IMR-90 (cell line): ENCODE measurements around the gene AGAP6.
"Not testable (repeated sequence)": the region's sequence is repeated elsewhere in the genome, so short reads cannot be mapped to it uniquely, and the experiment has no call there.

Source experiments
- BHLHE40 ChIP-seq: fragments of 150-350 bp; IDR thresholded peaks from 2 replicates; pipeline ENCODE4 v1.6.1; 2016; ENCODE audit warnings: mild to moderate bottlenecking, low read depth, low read length
- CEBPB ChIP-seq: IDR thresholded peaks from 2 replicates; pipeline ENCODE4 v1.6.1; 2012; ENCODE audit warnings: low read depth, low read length, improper control_type of control experiment
- CHD1 ChIP-seq: IDR thresholded peaks from 2 replicates; pipeline ENCODE4 v1.6.1; 2012; ENCODE audit warnings: low read depth, low read length, improper control_type of control experiment
- ELK1 ChIP-seq: fragments of 150-350 bp; IDR thresholded peaks from 2 replicates; pipeline ENCODE4 v1.6.1; 2016; ENCODE audit warnings: low read depth, mild to moderate bottlenecking, low read length, moderate library complexity, borderline replicate concordance
- MAFK ChIP-seq: IDR thresholded peaks from 2 replicates; pipeline ENCODE4 v1.6.1; 2012; ENCODE audit warnings: low read depth, low read length, improper control_type of control experiment
- MAZ ChIP-seq: IDR thresholded peaks from 2 replicates; pipeline ENCODE4 v1.6.1; 2012; ENCODE audit warnings: low read depth, mild to moderate bottlenecking, low read length, improper control_type of control experiment, moderate library complexity, borderline replicate concordance
- MXI1 ChIP-seq: IDR thresholded peaks from 2 replicates; pipeline ENCODE4 v1.6.1; 2012; ENCODE audit warnings: low read depth, mild to moderate bottlenecking, low read length, moderate library complexity, borderline replicate concordance
- POLR2A ChIP-seq: IDR thresholded peaks from 2 replicates; pipeline ENCODE4 v1.6.1; 2012; ENCODE audit warnings: mild to moderate bottlenecking, low read depth, low read length
- RAD21 ChIP-seq: IDR thresholded peaks from 2 replicates; pipeline ENCODE4 v1.6.1; 2012; ENCODE audit warnings: low read length, improper control_type of control experiment
- RCOR1 ChIP-seq: IDR thresholded peaks from 2 replicates; pipeline ENCODE4 v1.6.1; 2012; ENCODE audit warnings: mild to moderate bottlenecking, low read length, improper control_type of control experiment; ENCODE audit not compliant: insufficient replicate concordance
- RFX5 ChIP-seq: IDR thresholded peaks from 2 replicates; pipeline ENCODE4 v1.8.0; 2012; ENCODE audit warnings: low read depth, mild to moderate bottlenecking, low read length, moderate library complexity
- SMC3 ChIP-seq: fragments of 150-350 bp; IDR thresholded peaks from 2 replicates; pipeline ENCODE4 v1.6.1; 2016; ENCODE audit warnings: low read depth, mild to moderate bottlenecking, antibody characterized with exemption, low read length, moderate library complexity
- TF ChIP-seq, protein P1 (sequence below): conservative IDR thresholded peaks from 2 replicates; pipeline ENCODE4 v1.5.1; 2012; ENCODE audit warnings: mild to moderate bottlenecking, low read depth, low read length, improper control_type of control experiment
- TF ChIP-seq, protein P2 (sequence below): fragments of 150-350 bp; IDR thresholded peaks from 2 replicates; pipeline ENCODE4 v1.6.1; 2017; ENCODE audit warnings: mild to moderate bottlenecking, antibody characterized with exemption, low read length, low read depth

- TF ChIP-seq POLR2A, MXI1, RCOR1, RAD21, RFX5, MAFK, CEBPB, SMC3, BHLHE40, CHD1, MAZ, ELK1: not testable (repeated sequence)
- TF ChIP-seq, protein P1, sequence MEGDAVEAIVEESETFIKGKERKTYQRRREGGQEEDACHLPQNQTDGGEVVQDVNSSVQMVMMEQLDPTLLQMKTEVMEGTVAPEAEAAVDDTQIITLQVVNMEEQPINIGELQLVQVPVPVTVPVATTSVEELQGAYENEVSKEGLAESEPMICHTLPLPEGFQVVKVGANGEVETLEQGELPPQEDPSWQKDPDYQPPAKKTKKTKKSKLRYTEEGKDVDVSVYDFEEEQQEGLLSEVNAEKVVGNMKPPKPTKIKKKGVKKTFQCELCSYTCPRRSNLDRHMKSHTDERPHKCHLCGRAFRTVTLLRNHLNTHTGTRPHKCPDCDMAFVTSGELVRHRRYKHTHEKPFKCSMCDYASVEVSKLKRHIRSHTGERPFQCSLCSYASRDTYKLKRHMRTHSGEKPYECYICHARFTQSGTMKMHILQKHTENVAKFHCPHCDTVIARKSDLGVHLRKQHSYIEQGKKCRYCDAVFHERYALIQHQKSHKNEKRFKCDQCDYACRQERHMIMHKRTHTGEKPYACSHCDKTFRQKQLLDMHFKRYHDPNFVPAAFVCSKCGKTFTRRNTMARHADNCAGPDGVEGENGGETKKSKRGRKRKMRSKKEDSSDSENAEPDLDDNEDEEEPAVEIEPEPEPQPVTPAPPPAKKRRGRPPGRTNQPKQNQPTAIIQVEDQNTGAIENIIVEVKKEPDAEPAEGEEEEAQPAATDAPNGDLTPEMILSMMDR = not testable (repeated sequence)
- TF ChIP-seq, protein P2, sequence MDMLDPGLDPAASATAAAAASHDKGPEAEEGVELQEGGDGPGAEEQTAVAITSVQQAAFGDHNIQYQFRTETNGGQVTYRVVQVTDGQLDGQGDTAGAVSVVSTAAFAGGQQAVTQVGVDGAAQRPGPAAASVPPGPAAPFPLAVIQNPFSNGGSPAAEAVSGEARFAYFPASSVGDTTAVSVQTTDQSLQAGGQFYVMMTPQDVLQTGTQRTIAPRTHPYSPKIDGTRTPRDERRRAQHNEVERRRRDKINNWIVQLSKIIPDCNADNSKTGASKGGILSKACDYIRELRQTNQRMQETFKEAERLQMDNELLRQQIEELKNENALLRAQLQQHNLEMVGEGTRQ = not testable (repeated sequence)
These were observed 36.6 kb downstream of the AGAP6 start for GRCh38 chr10:50024716-50025383.
